Activated naive CD4-positive, alpha-beta T cell treated with anti-CD3 and anti-CD28 coated beads, Interleukin-2, amount 50 U/mL, for 72 hours (primary cell): ENCODE results near the gene GID8. TPM values are rescaled to one million over a fixed set of nuclear protein-coding genes. Genes with fewer than 3 reads are reported as not detected.
A peak's percentile ranks its signal among the peaks of the same experiment; 100 is the strongest.

Experiments used
- ATAC-seq, 2 donors: fragments of 150-1000 bp; cut with Tn5 transposase; 2 replicates each; pipeline ENCODE4 v1.10.0; 2021; ENCODE audit warnings: mild to moderate bottlenecking in 2 of 2, moderate library complexity in 2 of 2
- DNase-seq, 2 donors: peaks; one replicate each; pipeline ENCODE4 v3.0.0; 2021 to 2022; ENCODE audit warnings: low spot score in 2 of 2
- H3K27ac Mint-ChIP-seq, 2 donors: one replicate each; pipeline ENCODE4 v1.8.0; 2022; ENCODE audit warnings: mild to moderate bottlenecking in 2 of 2, mixed read lengths in 2 of 2
- H3K36me3 Mint-ChIP-seq, 2 donors: one replicate each; pipeline ENCODE4 v1.8.0; 2022; ENCODE audit warnings: mixed read lengths in 2 of 2
- H3K9me3 Mint-ChIP-seq, 2 donors: one replicate each; pipeline ENCODE4 v1.8.0; 2022; ENCODE audit warnings: mixed read lengths in 2 of 2
- total RNA-seq, 2 donors: library from RNA; stranded (reverse); gene quantifications; one replicate each; pipeline ENCODE4 v1.2.3, GENCODE V29; 2022

Gene GID8
- total RNA-seq, 2 donors from 2014 or later = 39.7 to 47.3 TPM

DNA sequence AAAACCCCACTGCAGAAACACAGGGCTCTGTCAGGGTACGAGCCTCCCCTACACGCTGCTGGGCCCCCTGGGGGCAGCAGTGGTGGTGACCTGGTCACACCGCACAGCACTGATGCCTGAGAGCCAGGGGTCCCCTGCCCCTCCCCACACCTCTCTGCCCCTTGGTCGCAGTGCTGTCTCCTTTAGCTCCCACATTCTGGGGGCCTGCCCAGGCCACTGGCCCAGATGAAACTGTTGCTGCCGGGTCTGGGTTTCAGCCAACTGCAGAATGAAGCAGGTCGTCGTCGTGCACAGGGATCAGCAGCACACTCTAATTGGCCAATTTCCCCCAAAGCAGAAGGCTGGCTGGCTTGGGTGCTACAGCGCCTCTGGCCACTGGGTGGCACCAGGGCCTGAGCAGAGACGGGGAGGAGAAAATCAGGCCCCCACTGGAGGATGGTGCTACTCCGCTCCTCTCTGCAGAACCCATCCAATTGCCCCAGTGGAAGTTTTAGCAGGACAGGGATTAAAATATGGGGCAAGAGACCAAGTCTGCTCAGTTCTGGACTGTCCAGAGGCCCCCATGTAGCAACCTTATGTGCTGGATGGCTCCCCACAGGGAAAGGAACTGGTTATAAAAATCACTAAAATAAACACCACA is 37.8 kb upstream of the GID8 start:
- peak; percentile 72 to 73 for DNase-seq
- peak; percentile 73 to 85 for ATAC-seq
- Mint-ChIP-seq H3K9me3 (no peaks in the 10 kb centered on the region), H3K36me3 (peaks cover 4 to 20% of the 10 kb centered on the region in 2 donors), H3K27ac (peak overlapping the region; percentile 77 to 83)

DNA sequence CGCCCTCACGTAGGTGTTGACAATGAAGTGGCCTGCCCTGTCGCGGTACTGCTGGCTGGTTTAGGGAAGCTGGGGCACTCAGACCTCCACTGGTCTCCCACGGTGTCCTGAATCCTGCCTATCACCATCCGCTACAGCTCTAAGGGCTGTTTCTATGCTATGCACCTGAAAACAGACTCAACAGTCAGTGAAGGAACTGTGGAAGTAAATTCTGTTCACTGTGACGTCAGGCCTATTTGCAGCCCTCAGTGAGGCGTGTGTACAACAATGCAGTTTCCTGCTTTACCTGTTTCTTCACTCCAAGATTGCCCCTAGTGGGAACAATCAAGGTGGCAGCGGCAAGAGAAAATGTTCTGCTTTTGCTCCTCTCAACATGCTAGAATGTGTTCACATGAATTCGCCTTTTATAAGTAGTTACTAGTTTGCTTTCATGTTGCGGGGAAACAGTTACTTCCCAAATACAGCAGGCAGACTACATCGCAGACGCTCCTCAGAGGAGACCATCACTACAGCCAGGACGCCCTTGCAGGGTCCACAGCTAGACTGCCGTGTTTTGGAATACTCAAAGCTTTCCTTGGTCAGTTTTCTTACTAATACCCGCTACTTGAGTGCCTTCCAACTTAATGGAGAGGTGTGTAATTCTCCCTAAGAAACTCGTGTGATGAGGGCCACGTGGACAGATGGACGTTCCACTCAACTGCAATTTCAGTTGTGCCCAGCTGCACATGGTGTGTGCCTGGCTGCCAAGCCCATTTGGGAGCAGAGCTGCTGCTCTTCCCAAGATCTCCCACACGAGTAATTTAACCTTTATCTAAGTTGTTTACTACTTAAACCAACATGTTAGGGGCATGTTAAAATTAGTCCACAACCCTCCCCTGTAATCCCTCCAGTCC is 37.0 kb upstream of the GID8 start:
- Mint-ChIP-seq H3K36me3 (peaks cover 7 to 21% of the 10 kb centered on the region in 2 donors), H3K9me3 (no peaks in the 10 kb centered on the region), H3K27ac (peak overlapping the region; percentile 65 to 83)
- DNase-seq = no peak
- ATAC-seq = peak in 1 of 2 donors; percentile 43

DNA sequence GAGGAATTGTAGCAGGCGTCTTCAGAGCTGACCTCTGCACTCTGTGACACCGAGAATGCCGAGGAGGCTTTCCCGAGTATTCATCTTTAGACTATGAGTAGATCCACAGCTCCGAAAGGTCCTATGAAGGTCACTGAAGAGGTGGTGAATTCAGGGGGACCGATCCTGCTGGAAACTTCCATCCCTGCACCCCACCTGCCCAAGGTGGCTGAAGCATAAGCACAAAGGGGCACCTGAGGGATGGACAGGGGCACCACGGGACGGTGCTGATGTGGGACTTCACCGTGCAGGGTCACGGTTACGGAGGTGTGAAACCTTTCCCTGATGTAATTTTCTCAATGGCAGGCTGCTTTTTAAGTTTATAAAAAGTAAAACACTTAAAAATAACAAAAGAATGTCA is 36.1 kb upstream of the GID8 start:
- Mint-ChIP-seq H3K27ac (peak overlapping the region; percentile 19 to 65), H3K36me3 (peaks cover 14 to 26% of the 10 kb centered on the region in 2 donors)

DNA sequence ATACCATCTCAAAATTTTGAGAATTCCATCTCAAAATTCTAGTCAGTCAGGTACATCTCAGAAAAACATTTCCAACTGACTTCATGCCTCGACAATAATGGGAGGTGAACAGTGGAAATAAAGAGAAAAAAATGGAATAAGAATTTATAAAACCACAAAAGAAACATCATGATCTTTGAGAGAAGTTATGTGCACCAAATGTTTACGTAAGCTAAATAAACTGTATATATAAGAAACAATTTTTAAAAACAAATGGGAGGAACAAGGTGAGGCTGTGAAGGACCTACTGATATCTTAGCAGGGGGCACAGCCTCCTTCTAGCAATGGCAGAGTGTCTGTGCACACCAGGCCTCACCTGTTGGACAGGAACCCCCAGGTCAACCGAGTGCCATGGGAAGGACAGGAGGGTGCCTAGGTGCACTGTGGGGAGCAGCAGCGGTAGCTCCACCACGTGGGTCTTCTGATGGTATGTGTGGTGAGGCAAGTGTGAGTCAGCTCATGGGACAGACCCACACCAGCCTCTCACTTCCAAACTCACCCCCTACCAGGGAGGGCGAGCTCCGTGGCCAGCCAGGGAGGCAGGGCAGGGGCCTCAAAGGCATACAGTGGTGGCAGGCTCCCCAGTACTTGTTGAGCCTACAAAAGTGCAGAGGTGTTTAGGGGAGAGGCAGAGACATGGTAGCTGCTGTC is 34.9 kb upstream of the GID8 start:
- no peaks in the 10 kb centered on the region for H3K9me3 Mint-ChIP-seq
- H3K36me3 Mint-ChIP-seq = peaks cover 17 to 22% of the 10 kb centered on the region in 2 donors
- peak; percentile 7 to 79 for ATAC-seq
- H3K27ac Mint-ChIP-seq = peak overlapping the region; percentile 19 to 85
- DNase-seq = no peak

More for the DNA sequence above, 36.1 kb upstream of the GID8 start:
- H3K9me3 Mint-ChIP-seq = no peaks in the 10 kb centered on the region
- no peak for ATAC-seq
- DNase-seq = no peak

DNA sequence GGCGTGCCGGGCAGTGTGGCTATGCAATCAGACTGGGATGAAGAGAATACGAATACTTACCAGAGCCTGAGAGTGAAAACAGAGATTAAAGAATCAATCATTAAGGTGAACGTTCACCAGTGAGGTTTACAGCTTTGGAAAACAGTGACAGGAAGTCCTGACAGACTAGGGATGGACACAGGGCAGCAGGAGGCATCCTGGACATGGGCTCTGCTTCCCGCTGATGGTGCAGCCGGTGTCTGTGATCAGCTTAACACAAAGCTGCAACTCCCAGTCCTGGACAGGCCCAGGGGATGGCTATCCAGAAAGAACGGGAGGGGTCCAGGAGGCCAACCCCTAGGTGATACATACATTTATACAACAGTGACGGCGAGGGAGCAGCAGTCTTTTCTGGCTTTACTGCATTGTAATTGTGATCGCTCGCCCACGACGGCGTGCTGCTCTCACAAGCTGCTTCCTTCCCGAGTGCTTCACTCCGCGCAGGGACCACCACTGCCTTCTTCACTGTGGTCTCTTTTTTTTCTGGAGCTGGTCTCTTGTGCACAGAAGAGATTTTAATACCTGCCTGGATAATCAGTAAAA is 32.3 kb upstream of the GID8 start:
- Mint-ChIP-seq H3K27ac (peak overlapping the region in 1 of 2 donors; percentile 3), H3K9me3 (no peaks in the 10 kb centered on the region), H3K36me3 (peaks cover 26 to 28% of the 10 kb centered on the region in 2 donors)
- DNase-seq (no peak), ATAC-seq (no peak)

DNA sequence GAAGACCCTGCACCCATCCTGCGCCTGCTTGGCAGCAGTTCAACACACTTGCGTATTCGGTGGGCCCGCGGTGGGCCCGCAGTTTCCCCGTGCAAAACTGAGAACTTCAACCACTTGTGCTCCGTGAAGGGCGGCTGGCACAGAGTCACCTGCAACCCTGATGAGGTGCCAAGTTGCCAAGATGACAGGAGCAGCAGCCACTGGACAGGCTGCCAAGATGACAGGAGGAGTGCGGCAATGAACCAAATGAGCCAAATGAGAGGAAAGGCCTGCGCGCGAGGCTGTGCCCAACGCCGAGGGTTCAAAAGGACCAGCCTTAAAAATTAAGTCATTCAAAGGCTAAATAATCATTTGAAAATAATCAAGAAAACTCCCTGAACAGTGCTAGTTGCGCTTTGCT is 31.7 kb upstream of the GID8 start:
- ATAC-seq (no peak), DNase-seq (no peak)
- Mint-ChIP-seq H3K9me3 (no peaks in the 10 kb centered on the region), H3K27ac (peak overlapping the region in 1 of 2 donors; percentile 28), H3K36me3 (peaks cover 31 to 32% of the 10 kb centered on the region in 2 donors)

DNA sequence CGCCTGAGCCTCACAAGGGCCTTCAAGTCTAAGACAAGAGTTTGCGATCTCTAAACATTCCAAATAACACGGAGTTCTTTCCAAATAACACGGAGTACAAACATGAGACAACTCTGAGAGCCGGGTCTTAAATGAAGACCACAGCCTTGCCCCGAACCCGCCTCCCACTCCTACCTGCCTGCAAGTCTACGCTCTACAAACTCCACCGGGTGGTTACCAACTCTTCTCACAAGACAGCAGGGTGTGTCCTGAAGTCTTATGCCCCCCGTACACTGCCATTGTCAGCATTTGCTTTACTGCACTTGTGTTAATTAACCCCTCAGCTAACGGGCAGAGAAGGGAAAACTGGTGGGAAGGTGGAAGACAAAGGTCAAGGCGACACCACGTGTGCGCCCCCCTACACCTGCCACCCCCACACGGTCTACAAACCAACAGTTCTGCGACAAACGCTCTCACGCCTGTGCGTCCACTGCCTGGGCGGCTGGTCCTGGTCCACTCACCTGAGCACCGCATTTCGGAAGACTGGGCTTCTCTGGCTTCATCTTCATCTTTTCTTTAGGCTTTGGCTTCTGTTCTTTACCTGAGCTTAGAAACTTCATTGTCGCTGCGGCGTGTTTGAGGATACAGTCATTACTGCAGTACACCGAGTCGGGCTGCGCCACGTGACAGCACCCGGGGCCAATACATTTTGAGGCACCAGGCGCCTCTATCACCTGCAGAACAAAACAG is 31.1 kb upstream of the GID8 start:
- H3K36me3 Mint-ChIP-seq = peaks cover 31 to 32% of the 10 kb centered on the region in 2 donors
- ATAC-seq = no peak
- H3K27ac Mint-ChIP-seq = peak overlapping the region; percentile 28 to 60
- no peaks in the 10 kb centered on the region for H3K9me3 Mint-ChIP-seq
- DNase-seq = no peak

DNA sequence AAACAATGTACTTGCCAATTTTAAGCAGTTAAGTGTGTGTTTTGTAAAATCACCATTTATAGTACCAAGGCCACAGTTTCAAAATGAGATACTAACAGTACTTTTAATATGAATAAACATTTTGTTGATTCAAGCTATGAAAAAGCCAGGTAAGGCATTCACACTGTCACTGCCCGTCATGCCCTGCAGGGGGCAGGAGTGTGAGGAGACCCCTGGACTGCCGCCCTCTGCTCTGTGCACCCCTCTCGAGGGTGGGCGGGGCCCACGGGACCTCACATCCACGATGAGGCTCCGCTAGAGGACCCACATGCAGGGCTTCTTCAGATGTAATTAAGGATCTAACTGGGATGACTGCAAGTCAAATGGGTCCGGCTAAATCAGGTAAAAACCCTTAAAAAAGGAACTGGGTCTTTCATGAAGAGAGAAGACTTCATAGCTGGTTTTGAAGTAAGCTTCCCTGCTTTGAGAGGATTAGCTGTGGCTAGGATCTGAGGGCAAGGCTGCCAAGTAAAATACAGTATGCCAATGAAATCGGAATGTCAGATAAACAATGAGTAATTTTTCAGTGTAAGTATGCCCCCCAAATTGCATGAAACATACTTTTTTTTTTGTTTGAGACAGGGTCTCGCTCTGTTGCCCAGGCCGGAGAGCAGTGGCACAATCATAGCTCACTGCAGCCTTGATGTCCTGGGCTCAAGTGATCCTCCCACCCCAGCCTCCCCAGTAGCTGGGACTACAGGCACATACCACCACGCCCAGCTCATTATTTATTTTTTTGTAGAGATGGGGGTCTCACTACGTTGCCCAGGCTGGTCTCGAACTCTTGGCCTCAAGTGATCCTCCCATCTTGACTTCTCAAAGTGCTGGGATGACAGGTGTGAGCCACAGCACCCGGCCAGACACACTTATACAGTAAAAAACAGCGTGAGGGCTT is 30.3 kb upstream of the GID8 start:
- Mint-ChIP-seq H3K36me3 (peaks cover 31 to 32% of the 10 kb centered on the region in 2 donors), H3K9me3 (no peaks in the 10 kb centered on the region), H3K27ac (peak overlapping the region in 1 of 2 donors; percentile 84)
- peak in 1 of 2 donors; percentile 71 for ATAC-seq
- no peak for DNase-seq

DNA sequence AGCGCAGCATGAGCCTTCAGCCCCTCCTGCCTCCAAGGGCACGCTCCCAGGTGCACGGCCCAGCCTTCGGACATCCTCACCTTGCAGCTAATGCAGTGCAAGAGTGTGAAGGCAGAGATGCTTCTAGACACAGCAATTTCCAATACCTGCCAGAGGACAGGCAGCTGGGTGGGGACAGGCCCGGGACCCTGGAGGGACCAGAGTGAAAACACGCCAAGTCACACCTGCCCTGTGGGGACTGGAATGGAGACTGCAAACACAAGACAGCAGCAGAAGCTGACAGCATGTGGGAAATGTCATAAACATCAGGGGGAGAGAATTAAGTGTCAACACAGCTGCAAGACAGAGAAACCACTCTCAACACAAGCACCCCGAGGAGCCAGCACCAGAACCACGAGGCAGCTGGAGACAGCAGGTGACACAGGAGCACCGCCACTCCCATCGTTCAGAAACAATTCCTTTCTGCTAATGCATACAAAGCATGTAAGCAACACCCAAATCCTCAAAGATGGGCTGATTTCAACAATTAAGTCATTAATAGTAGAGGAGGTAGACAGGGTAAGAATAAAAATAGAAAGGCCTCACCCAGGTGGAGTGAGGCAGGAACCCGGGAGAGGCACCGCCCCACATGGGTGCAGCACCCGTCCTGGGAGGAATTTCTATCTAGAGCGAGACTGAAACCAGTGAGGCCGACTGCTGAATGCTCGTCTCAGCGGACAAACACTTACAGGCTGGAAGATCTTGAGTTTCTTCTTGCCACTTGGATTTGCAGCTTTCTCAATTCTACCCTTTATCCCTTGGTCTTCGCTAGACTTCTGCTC is 28.8 kb upstream of the GID8 start:
- no peaks in the 10 kb centered on the region for H3K9me3 Mint-ChIP-seq
- H3K27ac Mint-ChIP-seq = peak overlapping the region in 1 of 2 donors; percentile 67
- no peak for ATAC-seq
- no peak for DNase-seq
- peaks cover 31 to 32% of the 10 kb centered on the region in 2 donors for H3K36me3 Mint-ChIP-seq

DNA sequence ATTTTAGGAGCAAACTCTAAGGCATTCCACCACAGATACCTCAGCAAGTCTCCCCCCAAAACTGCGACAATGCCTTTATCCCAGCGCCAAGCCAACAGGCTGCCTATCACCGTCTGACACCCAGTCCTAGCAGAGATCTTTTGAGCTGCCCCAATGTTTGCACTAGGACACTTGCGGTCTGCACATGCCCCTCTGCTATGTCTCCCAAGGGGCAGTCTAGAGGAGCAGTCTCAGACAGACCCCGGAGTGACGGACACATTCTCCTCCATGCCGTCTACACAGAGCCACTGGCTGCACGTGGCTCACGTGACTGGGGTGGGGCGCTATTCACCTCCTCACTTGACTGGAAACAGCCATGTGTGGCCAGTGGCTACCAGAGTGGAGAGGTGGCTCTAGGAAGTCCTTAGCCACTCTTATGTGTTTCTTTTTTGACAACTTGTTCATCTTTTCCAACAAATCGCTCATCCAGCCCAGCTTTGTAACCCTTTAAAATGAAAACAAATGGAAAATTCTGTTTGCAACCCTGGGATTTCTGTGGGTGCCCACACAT is 27.7 kb upstream of the GID8 start:
- DNase-seq = peak in 1 of 2 donors; percentile 20
- Mint-ChIP-seq H3K9me3 (no peaks in the 10 kb centered on the region), H3K36me3 (peaks cover 25 to 26% of the 10 kb centered on the region in 2 donors), H3K27ac (peak overlapping the region in 1 of 2 donors; percentile 2)
- no peak for ATAC-seq

DNA sequence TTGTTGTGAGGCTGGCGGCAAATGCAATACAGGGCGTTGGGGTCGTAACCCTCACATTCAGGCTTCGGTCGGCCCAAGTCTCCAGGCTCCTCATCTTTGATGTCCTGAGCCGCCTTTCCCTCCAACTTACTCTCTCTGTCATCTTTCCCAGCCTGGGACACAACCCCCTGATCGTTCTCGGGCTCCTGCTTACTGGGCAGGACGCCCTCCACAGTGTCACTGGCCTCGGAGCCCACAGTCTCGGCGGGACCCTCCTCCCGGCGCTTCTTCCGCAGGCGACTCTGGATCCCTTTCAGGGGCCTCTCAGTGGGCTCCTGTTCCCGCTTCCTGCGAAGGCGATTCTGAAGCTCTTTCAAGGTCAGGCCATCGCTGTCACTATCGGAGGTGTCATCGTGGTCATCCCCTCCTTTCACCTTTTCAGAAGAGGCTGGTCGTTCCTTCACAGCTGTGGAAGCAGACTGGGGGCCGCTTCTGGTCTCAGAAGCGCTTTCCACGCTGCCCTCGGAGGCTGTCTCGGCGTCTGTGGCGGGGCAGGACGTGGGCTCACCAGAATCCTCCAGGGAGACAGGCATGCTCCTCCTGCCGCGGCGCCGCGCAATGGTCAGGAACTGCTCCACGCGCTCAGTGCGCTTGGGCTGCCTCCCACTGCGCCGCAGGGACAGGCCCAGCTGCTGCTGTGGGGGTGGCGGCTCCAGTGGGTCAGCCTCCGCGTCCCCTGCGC is 27.0 kb upstream of the GID8 start:
- peak overlapping the region in 1 of 2 donors; percentile 2 for H3K27ac Mint-ChIP-seq
- no peak for ATAC-seq

DNA sequence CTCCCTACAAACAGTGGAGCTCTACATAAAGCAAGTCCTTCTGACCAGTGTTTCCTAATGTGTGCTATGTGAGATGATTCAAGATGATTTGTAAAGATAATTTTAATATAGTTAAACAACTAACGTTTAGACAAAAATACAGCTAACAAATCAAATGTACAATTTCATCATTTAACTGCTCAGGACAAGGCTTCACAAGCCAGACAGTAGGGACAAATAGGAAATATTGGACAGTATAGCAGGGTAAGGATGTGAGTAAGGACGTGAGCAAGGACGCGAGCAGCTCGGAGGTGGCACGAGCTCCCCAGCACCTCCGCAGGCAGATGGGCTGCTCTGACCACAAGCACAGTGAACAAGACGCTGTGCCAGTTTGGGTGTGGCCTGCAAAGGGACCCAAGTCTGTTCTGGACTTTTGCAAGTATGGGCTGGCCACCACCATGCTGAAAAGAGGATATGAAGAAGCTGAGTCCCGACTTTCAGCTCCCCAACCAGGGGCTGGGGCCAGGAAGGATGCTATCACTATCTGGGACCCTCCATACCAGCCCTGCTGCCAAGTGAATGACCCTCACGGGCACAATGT is 26.2 kb upstream of the GID8 start:
- Mint-ChIP-seq H3K27ac (peak overlapping the region in 1 of 2 donors; percentile 90), H3K36me3 (peaks cover 18 to 21% of the 10 kb centered on the region in 2 donors), H3K9me3 (no peaks in the 10 kb centered on the region)
- ATAC-seq (no peak), DNase-seq (no peak)

More for the DNA sequence above, 27.0 kb upstream of the GID8 start:
- Mint-ChIP-seq H3K9me3 (no peaks in the 10 kb centered on the region), H3K36me3 (peaks cover 22 to 24% of the 10 kb centered on the region in 2 donors)
- peak in 1 of 2 donors; percentile 13 for DNase-seq

DNA sequence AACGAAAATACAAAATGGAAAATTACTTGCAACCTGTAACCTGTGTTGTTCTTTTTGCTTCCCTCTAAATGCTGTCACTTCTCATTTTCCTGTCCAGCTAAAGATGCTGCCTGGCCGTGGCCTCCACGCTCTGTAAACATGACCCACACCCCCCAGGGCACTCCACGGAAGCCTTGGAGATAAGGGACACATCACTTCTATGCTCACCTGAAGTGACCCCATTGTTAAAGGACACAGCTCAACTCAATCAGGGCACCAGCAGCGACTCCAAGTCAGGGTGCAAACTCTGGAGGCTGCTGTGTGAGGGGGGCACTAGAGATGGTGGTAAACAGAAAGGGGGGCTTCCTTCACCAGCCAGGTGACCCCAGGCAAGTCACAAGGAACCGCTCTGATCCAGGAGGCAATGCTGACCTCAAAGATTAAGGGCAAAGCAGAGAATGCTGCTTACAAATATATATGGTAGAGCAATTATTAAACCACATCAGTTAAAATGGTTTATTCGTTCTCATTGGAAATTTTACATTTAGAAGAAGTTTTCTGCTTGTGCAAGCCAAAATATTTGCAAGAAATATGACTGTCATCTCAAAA is 24.8 kb upstream of the GID8 start:
- ATAC-seq (no peak), DNase-seq (no peak)
- H3K9me3 Mint-ChIP-seq = no peaks in the 10 kb centered on the region
- peak overlapping the region in 1 of 2 donors; percentile 65 for H3K27ac Mint-ChIP-seq
- H3K36me3 Mint-ChIP-seq = peaks cover 14 to 19% of the 10 kb centered on the region in 2 donors
